H1 (cell line): ENCODE measurements around the gene ABCA1. TPM values are rescaled to one million over a fixed set of nuclear protein-coding genes. Genes with fewer than 3 reads are reported as not detected.

ENCODE experiments used
- BRCA1 ChIP-seq: IDR thresholded peaks from 2 replicates; pipeline ENCODE4 v1.6.1; 2012; ENCODE audit warnings: low read depth, low read length, improper control_type of control experiment
- KDM1A ChIP-seq: fragments of 200-600, 300-600 bp; sonication (generic); IDR thresholded peaks from 2 replicates; pipeline ENCODE4 v1.7.1; 2016; ENCODE audit warnings: mild to moderate bottlenecking, low read length, borderline replicate concordance
- KDM4A ChIP-seq: IDR thresholded peaks from one replicate; pipeline ENCODE4 v1.7.1; 2012; ENCODE audit warnings: low read depth, mild to moderate bottlenecking, moderate library complexity, low read length, inconsistent platforms; ENCODE audit not compliant: severe bottlenecking
- polyA plus RNA-seq, 7 experiments: library from polyadenylated mRNA; depleted of rRNA in 3 of 7; stranded (reverse) in 5 of 7; unstranded in 2 of 7; fragments of >200 nt in 5 of 7; fragments of 200-250 nt in 2 of 7; gene quantifications; 1 replicate in 5 of 7; 2 replicates in 1 of 7; 4 replicates in 1 of 7; pipeline versions ENCODE4 v1.2.1 to v1.2.3, GENCODE V29; 2011 to 2013; ENCODE audit warnings: missing spikeins in 2 of 7, mixed read lengths in 2 of 7
- total RNA-seq: library from RNA; stranded (reverse); fragmentation: NEBNext Ultra II Directional; extraction: Animal tissue kit (Norgen Biotek cat#: 25700); gene quantifications from 2 replicates; pipeline ENCODE4 v1.2.1, GENCODE V29; 2021
- TF ChIP-seq, protein P1 (sequence below), 3 experiments: IDR thresholded peaks; 1 replicate in 2 of 3; 2 replicates in 1 of 3; pipeline versions ENCODE4 v1.5.1 to v1.6.1; 2011; ENCODE audit warnings: low read length in 3 of 3, mild to moderate bottlenecking in 3 of 3, inconsistent platforms in 2 of 3, low read depth in 1 of 3, moderate library complexity in 1 of 3; ENCODE audit not compliant: insufficient read depth in 1 of 3; ENCODE audit errors: control extremely low read depth in 1 of 3
- TF ChIP-seq, protein P2 (sequence below): IDR thresholded peaks from 2 replicates; pipeline ENCODE4 v1.6.1; 2012; ENCODE audit warnings: inconsistent platforms

The ABCA1 gene
- total and polyA plus RNA-seq, 2 of the 8 experiments (the other 6 are each of a cell fraction or from before 2014, with no cell fraction given) = 6.9 to 7.8 TPM

DNA sequence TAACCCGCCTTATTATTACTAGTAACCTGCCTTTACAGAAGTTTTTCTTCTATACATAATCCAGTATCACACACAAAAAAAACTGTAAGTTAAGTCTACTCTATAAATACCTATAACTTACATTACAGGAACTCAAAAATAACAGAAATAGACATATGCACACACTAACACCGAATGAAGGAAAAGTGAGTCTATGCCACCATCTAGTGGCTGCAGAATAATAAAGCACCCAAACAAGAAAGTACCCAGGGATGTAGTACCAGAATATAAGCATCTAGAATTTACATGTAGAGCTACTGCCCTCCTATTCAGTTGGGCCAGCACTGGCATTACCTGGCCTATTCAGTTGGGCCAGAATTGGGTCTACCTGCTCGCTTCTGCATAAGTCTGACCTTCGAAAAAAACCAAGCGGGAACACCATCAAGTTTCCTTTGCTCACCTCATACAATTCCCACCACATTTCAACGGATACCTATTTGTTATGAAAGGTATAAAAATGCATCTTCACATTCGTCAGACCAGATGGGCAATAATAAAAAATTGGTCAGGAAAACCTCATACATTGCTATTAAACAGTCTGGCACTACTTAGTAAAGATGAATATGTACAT lies 184.5 kb downstream of the ABCA1 start (continued):
- TF ChIP-seq, protein P1, sequence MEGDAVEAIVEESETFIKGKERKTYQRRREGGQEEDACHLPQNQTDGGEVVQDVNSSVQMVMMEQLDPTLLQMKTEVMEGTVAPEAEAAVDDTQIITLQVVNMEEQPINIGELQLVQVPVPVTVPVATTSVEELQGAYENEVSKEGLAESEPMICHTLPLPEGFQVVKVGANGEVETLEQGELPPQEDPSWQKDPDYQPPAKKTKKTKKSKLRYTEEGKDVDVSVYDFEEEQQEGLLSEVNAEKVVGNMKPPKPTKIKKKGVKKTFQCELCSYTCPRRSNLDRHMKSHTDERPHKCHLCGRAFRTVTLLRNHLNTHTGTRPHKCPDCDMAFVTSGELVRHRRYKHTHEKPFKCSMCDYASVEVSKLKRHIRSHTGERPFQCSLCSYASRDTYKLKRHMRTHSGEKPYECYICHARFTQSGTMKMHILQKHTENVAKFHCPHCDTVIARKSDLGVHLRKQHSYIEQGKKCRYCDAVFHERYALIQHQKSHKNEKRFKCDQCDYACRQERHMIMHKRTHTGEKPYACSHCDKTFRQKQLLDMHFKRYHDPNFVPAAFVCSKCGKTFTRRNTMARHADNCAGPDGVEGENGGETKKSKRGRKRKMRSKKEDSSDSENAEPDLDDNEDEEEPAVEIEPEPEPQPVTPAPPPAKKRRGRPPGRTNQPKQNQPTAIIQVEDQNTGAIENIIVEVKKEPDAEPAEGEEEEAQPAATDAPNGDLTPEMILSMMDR (IDR thresholded peaks at IDR 0.05; ENCODE audit: control extremely low read depth in 1 of 3, insufficient read depth in 1 of 3, low read depth in 1 of 3, low read length in 3 of 3) = peak in 2 of 3 experiments; percentile 60 to 67; a peak in 3 of 4 replicates
- TF ChIP-seq BRCA1 (no peak), KDM4A (no peak), KDM1A (no peak)
- TF ChIP-seq, protein P2, sequence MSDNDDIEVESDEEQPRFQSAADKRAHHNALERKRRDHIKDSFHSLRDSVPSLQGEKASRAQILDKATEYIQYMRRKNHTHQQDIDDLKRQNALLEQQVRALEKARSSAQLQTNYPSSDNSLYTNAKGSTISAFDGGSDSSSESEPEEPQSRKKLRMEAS = no peak
- TF ChIP-seq, all 59 proteins: peak for 2
